ENCODE data around the gene OR5K1. TPM values are rescaled to one million over a fixed set of nuclear protein-coding genes. Genes with fewer than 3 reads are reported as not detected.

Gene OR5K1
- total RNA-seq, 4 donors from 2014 or later: not detected

- Histone ChIP-seq H3K27me3 (no peaks in the 10 kb centered on the region), H3K9me3 (no peaks in the 10 kb centered on the region), H3K27ac (replicated peaks in 1 of 4) (no peak overlapping the region), H3K4me3 (no peak overlapping the region), H3K36me3 (peaks cover 0 to 39% (median 6%) of the 10 kb centered on the region in 4 donors), H3K4me1 (no peaks in the 10 kb centered on the region)
- 100% methylated on average over 2 of the region's 2 CpGs for WGBS
- TF ChIP-seq CTCF (IDR thresholded peaks at IDR 0.05): no peak
- TF ChIP-seq EP300 (IDR thresholded peaks at IDR 0.05): no peak
- TF ChIP-seq POLR2AphosphoS5 (IDR thresholded peaks at IDR 0.05): no peak
- TF ChIP-seq POLR2A (IDR thresholded peaks at IDR 0.05; ENCODE audit: low read depth): no peak
- no peak for DNase-seq (ENCODE audit: extremely low spot score)
- intact Hi-C loops (cut with DNase I): no loop called here
Observed at GRCh38 chr3:98508582-98508981, 45.6 kb downstream of the OR5K1 start.

- intact Hi-C loops (cut with DNase I): no loop called here
- Histone ChIP-seq H3K27me3 (no peaks in the 10 kb centered on the region), H3K4me3 (no peak overlapping the region), H3K9me3 (no peaks in the 10 kb centered on the region), H3K27ac (replicated peaks in 1 of 4) (no peak overlapping the region), H3K36me3 (peaks cover 9 to 72% (median 29%) of the 10 kb centered on the region in 4 donors), H3K4me1 (peaks cover 0 to under 1% (median 0%) of the 10 kb centered on the region in 4 donors)
- WGBS: 87% methylated on average over 4 of the region's 4 CpGs
- DNase-seq (ENCODE audit: extremely low spot score): no peak
- TF ChIP-seq POLR2A (IDR thresholded peaks at IDR 0.05; ENCODE audit: low read depth) (no peak), CTCF (IDR thresholded peaks at IDR 0.05) (no peak), EP300 (IDR thresholded peaks at IDR 0.05) (no peak), POLR2AphosphoS5 (IDR thresholded peaks at IDR 0.05) (no peak)
Observed at GRCh38 chr3:98512576-98512975, 49.6 kb downstream of the OR5K1 start.

DNA sequence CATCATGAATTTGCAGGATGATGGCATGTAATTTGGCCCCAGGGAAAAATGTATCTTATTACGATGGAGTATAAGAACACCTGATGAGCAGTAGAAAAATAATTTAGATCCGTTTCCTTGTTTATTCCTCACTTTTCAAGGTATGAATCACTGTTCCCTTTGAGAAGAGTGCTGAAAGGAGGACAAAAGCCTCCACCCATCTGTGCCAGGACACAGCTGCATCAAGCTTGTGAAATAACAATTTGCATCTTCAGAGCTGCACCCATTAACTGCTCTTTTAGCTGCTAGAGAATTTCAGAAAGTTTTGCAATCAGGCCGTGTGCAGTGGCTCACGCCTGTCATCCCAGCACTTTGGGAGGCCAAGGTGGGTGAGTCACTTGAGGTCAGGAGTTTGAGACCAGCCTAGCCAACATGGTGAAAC, 50.1 kb downstream of the OR5K1 start:
- Histone ChIP-seq H3K4me3 (no peak overlapping the region), H3K9me3 (no peaks in the 10 kb centered on the region), H3K36me3 (peaks cover 9 to 77% (median 32%) of the 10 kb centered on the region in 4 donors), H3K27ac (replicated peaks in 1 of 4) (no peak overlapping the region), H3K4me1 (peaks cover 0 to 5% (median 0%) of the 10 kb centered on the region in 4 donors), H3K27me3 (no peaks in the 10 kb centered on the region)
- DNase-seq (ENCODE audit: extremely low spot score): no peak
- intact Hi-C loops (cut with DNase I): no loop called here
- 65% methylated on average over 4 of the region's 4 CpGs for WGBS
- TF ChIP-seq EP300 (IDR thresholded peaks at IDR 0.05) (no peak), POLR2AphosphoS5 (IDR thresholded peaks at IDR 0.05) (peak in 1 of 2 donors; percentile 49), POLR2A (IDR thresholded peaks at IDR 0.05; ENCODE audit: low read depth) (no peak), CTCF (IDR thresholded peaks at IDR 0.05) (no peak)

- H3K36me3 ChIP-seq: peaks cover 9 to 83% (median 36%) of the 10 kb centered on the region in 4 donors
Observed at GRCh38 chr3:98513736-98514135, 50.7 kb downstream of the OR5K1 start.

More at GRCh38 chr3:98513736-98514135, 50.7 kb downstream of the OR5K1 start:
- 97% methylated on average over 3 of the region's 3 CpGs for WGBS
- Histone ChIP-seq H3K27ac (replicated peaks in 1 of 4) (no peak overlapping the region), H3K4me1 (peaks cover 0 to 10% (median 3%) of the 10 kb centered on the region in 4 donors), H3K4me3 (no peak overlapping the region), H3K9me3 (no peaks in the 10 kb centered on the region), H3K27me3 (no peaks in the 10 kb centered on the region)
- TF ChIP-seq CTCF (IDR thresholded peaks at IDR 0.05) (no peak), EP300 (IDR thresholded peaks at IDR 0.05) (no peak), POLR2AphosphoS5 (IDR thresholded peaks at IDR 0.05) (no peak), POLR2A (IDR thresholded peaks at IDR 0.05; ENCODE audit: low read depth) (no peak)
- intact Hi-C loops (cut with DNase I): no loop called here
- no peak for DNase-seq (ENCODE audit: extremely low spot score)
